C4-2B (cell line): ENCODE data around the gene TJP1.

Experiments used
- CTCF ChIP-seq: fragments of 450-650 bp; conservative IDR thresholded peaks from 2 replicates; pipeline ENCODE4 v1.5.1; 2017; ENCODE audit warnings: mild to moderate bottlenecking
- ZFX ChIP-seq: fragments of 450-650 bp; IDR thresholded peaks from 2 replicates; pipeline ENCODE4 v1.6.1; 2017

GRCh38 chr15:29682361-29682760 is 139.9 kb downstream of the TJP1 start:
- TF ChIP-seq CTCF = no peak
- TF ChIP-seq ZFX = no peak
